HT1080 (cell line): ENCODE measurements around the gene ST6GALNAC5. TPM values are rescaled to one million over a fixed set of nuclear protein-coding genes. Genes with fewer than 3 reads are reported as not detected.
"Not testable (repeated sequence)": the region's sequence is repeated elsewhere in the genome, so short reads cannot be mapped to it uniquely, and the experiment has no call there.

Experiments used
- DNase-seq: peaks from one replicate; pipeline ENCODE4 v3.0.0-alpha.2; 2015; ENCODE audit warnings: low read depth
- polyA plus RNA-seq, 2 experiments: library from polyadenylated mRNA; depleted of rRNA; stranded (reverse); fragments of >200 nt; gene quantifications; 2 replicates each; pipeline ENCODE4 v1.2.3, GENCODE V29; 2015
- total RNA-seq: library from RNA; depleted of rRNA; stranded (reverse); fragments of >200 nt; shearing (Covaris generic); gene quantifications from 2 replicates; pipeline ENCODE4 v1.2.3, GENCODE V29; 2014; rRNA removed

ST6GALNAC5 gene
- total RNA-seq: 6.7 and 8.9 TPM in 2 replicates
- 0.54 and 0.72 TPM in 2 replicates for polyA plus RNA-seq (2015; cell fraction: cytosol; rRNA removed)
- 1.0 and 1.5 TPM in 2 replicates for polyA plus RNA-seq (2015; cell fraction: nucleus; rRNA removed)

DNA sequence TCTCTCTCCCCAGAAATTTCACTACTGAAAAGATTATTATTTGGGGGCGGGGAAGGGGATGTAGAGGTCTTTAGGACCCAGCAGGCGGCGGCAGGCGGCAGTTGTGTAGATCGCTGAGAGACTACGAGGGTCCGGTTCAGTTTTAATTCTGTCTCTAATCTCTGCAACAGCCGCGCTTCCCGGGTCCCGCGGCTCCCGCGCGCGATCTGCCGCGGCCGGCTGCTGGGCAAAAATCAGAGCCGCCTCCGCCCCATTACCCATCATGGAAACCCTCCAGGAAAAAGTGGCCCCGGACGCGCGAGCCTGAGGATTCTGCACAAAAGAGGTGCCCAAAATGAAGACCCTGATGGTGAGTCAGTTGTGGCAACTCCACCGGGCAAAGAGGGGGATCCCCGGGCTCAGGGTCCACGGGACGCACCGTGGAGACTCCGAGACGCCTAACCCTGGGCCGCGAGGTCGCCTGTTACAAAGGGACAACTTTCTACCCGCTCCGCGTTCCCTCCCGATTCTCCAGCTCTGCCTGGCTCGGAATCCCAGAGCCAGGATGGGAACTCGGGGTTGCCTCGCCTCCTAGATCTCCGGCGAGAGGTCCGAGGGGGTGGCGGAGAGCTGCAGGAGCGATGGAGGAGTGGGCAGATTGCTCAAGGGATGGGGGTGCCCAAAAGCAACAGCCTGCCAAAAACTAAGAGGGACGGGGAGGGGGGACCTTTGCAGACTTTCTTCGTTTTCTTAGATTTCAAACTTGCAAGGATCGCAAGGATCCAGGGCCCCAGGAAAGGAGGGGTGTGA is at the start of gene ST6GALNAC5:
Gene ST6GALNAC5, plus strand, starts transcription at position 139 of the 789 bp plus-strand sequence.
- DNase-seq: peak; percentile 26

- DNase-seq: no peak
Observed at GRCh38 chr1:76820028-76820427, 47.3 kb upstream of the ST6GALNAC5 start.

DNA sequence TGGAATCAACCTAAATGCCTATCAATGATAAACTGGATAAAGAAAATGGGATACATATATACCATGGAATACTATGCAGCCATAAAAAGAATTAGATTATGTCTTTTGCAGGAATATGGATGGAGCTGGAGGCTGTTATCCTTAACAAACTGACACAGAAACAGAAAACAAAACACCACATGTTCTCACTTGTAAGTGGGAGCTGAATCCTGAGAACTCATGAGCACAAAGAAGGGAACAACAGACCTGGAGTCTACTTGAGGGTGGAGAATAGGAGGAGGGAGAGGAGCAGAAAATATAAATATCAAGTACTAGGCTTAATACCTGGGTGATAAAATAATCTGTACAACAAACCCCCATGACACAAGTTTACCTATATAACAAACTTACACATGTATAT is 44.3 kb upstream of the ST6GALNAC5 start:
- DNase-seq: not testable (repeated sequence)

DNA sequence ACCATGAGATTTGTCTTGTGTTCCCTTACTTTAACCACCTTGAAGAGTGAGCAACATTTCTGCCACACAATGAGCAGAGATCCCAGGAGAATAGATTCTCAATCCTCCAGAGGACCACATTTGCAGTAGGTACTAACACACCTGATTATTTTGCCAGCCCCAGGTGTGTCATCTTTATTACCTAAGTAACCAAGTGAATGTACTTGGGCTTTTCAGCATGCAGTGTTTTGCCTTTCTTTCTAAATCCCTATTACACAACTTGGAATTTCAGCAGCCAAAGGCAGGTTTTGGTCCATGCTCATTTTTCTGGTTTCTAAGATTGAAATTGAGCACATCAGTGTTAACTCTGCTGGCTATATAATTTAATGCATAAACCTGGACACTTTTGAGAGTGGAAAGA is 43.2 kb upstream of the ST6GALNAC5 start:
- no peak for DNase-seq

DNA sequence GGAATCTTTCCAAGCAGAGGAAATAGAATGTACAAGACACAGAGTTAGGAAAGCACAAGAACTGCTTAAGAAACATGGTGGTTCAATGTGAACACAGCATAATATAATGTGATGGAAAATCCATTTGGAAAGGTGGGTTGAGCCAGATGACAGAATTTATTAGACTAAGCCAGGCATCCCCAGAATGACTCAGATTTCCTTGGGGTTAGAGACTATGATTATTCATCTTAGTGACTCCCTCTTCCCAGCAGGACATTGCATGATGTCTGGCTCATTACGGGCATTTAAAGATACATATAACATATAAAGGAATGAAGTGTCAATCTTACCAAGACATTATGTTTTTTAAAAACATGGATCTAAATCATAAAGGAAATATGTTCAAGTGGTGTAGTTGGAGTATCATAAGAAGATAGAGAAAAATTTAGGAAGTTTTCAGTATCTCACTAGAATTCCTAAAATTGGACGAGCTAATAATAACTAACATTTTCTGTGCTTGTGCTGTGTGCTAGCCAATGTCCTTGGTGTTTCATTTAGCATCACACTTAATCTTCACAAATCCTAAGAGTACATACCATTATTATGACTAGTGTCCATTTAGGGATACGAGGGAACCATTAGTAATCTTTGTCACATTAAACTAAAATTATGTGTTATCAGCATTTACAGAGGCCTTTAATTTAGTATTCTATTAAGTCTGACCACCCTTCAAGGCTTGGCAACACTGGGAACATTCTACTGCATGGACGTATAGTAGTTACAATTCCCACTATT is 41.0 kb upstream of the ST6GALNAC5 start:
- DNase-seq: peak; percentile 80

DNA sequence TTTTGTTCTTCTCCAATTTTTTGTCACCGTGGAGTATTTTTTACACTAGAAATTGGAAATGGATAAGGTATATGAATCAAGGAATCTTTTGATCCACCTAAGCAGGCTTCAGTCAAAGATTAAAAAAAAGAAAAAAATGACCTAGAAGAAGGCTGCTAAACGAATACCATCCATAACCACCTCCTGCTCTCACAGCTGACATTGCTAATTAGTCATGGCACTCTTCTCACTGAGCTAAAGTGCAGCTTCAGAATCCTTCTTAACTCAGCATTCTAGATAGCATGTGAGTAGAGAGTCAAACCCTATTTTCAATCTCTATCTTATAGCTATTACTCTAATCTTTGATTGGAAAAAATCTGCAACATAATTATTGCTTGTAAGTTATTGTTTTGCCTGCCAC is 40.2 kb upstream of the ST6GALNAC5 start:
- no peak for DNase-seq

DNA sequence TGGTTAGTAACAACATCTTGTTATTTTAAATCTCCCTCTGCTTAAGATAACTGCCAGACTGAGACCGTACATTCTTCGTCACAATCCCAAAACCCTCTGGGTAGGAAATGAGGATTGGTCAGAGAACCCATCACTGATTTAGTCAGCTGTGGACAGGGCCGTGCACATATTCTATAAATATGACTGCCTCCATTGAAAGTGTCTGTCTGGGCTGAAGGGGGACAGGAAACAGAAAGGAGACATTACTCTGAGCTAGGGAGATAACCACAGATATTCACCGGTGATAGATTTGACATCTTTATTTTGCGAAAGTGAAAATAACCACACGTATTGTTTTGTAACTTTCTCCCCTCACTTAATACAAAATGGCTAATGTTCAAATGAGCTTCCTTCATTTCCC is 36.9 kb upstream of the ST6GALNAC5 start:
- no peak for DNase-seq

DNA sequence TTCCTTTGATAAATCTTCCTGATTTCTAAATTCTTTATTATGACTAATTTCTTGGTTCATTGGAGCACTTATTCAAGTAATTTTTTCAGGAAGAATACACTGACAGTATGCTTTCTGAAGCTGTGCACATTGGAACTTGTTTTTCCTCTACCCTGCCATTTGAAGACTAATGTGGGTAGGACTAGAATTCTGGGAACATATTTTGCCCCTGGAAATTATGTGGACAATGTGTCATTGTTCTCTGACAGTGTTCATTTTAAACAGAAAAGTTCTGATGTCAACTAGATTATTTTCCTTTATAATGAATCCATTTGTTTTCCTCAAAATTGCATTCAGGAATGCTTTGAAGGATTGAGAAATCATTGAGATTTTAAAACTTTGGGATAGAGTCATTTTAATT is 34.8 kb upstream of the ST6GALNAC5 start:
- DNase-seq: no peak

GRCh38 chr1:76833151-76833550 is 34.1 kb upstream of the ST6GALNAC5 start:
- no peak for DNase-seq

GRCh38 chr1:76833856-76834255 is 33.4 kb upstream of the ST6GALNAC5 start:
- DNase-seq: no peak

DNA sequence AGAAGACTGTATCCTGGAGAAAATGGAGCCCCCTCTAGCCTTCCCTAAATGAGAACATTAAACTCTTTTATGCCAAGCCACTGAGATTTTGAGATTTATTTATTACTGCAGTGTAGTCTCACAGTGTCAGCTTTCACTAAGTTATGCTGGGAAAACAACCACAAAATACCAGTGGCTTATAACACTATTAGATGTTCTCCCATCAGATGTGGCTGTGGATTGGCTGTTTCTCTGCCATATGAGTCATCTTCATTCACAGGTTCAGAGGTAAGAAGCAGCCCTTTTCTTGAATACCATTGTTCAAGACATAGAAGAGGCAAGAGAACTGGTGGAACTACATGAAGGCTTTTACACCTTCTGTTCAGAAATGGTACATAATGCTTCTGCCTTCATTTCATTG is 32.1 kb upstream of the ST6GALNAC5 start:
- DNase-seq: peak; percentile 41

- DNase-seq: no peak
Observed at GRCh38 chr1:76840278-76840677, 27.0 kb upstream of the ST6GALNAC5 start.

DNA sequence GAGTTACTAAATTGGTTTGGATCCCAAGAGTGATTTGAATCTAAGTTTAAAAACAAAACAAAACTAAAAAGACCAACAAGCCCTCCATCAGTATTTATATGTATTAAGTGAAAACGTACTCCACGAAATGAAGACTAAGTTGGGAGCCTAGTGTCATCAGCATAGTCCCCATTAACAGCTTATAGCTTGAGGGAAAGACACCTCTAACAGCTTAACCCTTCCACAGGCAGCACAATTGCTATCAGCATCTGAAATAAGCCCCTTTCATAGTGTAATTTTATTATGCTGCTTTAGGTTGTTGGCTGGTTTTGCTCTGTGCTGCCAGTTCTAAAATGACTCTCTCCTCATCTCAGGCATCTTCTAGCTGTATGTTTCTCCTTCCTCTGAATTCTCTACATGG is 25.8 kb upstream of the ST6GALNAC5 start:
- no peak for DNase-seq

GRCh38 chr1:76843821-76844464 is 23.3 kb upstream of the ST6GALNAC5 start:
- no peak for DNase-seq

GRCh38 chr1:76854255-76854654 is 13.0 kb upstream of the ST6GALNAC5 start:
- DNase-seq: no peak

- DNase-seq: no peak
Observed at GRCh38 chr1:76856104-76856503, 11.2 kb upstream of the ST6GALNAC5 start.

DNA sequence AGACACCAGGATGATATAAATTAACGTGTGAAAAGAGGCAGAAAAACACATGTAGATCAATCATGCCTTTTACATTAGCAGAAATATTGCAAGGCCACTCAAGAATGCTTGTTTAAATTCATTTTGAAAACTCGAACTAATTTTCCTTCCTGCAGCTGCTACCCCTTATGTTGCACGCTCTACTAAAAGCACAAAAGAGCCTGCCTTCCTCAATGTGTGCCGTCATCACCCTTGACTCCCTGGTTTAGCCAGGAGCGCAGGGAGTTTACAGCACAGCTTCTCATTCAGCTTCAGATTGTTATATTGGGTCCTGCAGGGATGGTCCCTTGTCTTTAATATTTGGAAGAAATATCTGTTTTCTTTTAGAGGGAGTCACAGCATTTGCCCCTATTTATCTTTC is 10.1 kb upstream of the ST6GALNAC5 start:
- no peak for DNase-seq

GRCh38 chr1:76857973-76858372 is 9.3 kb upstream of the ST6GALNAC5 start:
- DNase-seq: no peak

DNA sequence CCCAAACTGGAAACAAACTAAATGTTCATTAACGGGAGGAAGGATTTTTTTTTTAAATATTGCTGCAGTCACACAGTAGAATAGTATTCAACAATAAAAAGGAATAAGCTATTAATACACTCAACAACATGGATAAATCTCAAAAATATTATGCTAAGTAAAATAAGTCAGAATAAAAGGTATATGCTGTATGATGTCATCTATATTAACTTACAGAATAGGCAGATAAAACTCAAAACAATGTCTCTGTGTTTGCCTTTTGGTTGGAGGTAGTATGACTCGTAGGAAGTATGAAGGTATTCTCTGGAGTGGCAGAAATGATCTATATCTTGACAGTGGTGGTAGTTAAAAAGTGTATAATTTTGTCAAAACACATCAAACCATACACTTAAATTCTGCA is 6.1 kb upstream of the ST6GALNAC5 start:
- peak; percentile 6 for DNase-seq

DNA sequence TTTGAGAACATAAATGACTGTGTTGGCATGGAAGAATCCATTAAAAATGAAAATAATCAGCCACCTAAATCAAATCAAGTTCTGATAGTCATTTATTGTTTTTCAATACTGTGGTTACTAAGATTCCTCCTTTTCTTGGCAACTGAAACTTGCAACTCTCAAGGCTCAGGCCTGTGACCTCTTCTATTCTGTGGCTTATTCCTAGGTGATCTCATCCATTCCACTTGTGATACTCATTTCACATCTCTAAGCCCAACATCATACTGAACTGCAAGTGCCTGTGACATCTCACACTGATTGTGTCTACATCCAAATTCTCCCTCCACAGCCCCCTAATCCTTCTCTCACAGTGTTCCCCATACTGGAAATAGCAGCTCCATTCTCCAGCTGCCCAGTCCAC is 4.8 kb upstream of the ST6GALNAC5 start:
- DNase-seq: peak; percentile 82

DNA sequence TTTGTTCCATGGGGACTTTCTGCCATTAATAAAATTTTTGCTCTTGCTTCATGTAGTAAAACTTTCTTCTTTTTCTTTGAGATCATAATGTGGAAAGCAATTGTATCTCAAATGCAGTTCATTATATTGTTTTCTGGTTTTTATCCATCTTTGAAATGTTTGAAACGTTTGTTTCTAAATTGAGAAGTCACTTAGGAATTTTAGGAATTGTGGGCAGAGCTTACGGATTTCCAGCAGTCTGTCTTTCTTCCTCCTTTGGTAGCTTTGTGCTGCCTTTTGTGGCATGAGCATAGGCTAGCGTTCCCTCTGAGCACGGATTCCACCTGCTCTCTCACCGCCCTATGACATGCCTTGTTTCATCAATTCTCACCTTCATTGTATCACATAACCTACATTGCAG is 2.9 kb upstream of the ST6GALNAC5 start:
- no peak for DNase-seq

GRCh38 chr1:76865696-76866286 is 1.5 kb upstream of the ST6GALNAC5 start:
- no peak for DNase-seq
